Panc1 (cell line): ENCODE measurements around the gene TRAPPC12.

Experiments
- CTCF ChIP-seq: fragments of 450-650 bp; IDR thresholded peaks from 2 replicates; pipeline ENCODE4 v1.5.1; 2017; ENCODE audit warnings: mild to moderate bottlenecking
- POLR2AphosphoS5 ChIP-seq: IDR thresholded peaks from 2 replicates; pipeline ENCODE4 v1.6.1; 2012; ENCODE audit warnings: mild to moderate bottlenecking, low read depth, low read length, moderate library complexity
- REST ChIP-seq, 2 experiments: IDR thresholded peaks; 2 replicates each; pipeline ENCODE4 v1.6.1; 2011 to 2012; ENCODE audit warnings: low read depth in 2 of 2, control low read depth in 1 of 2, low read length in 1 of 2, mild to moderate bottlenecking in 1 of 2, moderate library complexity in 1 of 2; ENCODE audit not compliant: insufficient read depth in 1 of 2
- SIN3A ChIP-seq: IDR thresholded peaks from 2 replicates; pipeline ENCODE4 v1.6.1; 2012; ENCODE audit warnings: low read depth, mild to moderate bottlenecking, low read length, moderate library complexity, borderline replicate concordance; ENCODE audit not compliant: insufficient read depth

- no peak for TF ChIP-seq POLR2AphosphoS5
- no peak for TF ChIP-seq SIN3A
- no peak for TF ChIP-seq CTCF
- no peak for TF ChIP-seq REST (IDR thresholded peaks at IDR 0.05; ENCODE audit: insufficient read depth in 1 of 2, low read depth in 2 of 2, low read length in 1 of 2)
Measured at GRCh38 chr2:3432693-3433338, 53.3 kb downstream of the TRAPPC12 start.
